ENCODE measurements around the gene TNNI3K. TPM values are rescaled to one million over a fixed set of nuclear protein-coding genes. Genes with fewer than 3 reads are reported as not detected.

The TNNI3K gene
- polyA plus RNA-seq, 1 donor (not counting 4 experiments of a cell fraction or from before 2014, with no cell fraction given), result 0.41 TPM

- H3K36me3 ChIP-seq (ENCODE audit: control insufficient read depth in 2 of 2, extremely low read depth in 1 of 2, insufficient read depth in 2 of 2, low read length in 2 of 2), result no peaks in the 10 kb centered on the region
- no peaks in the 10 kb centered on the region for H4K20me1 ChIP-seq (ENCODE audit: control insufficient read depth, extremely low read depth, insufficient read depth, low read length)
- no peak for FAIRE-seq
- H3K27ac ChIP-seq (ENCODE audit: control insufficient read depth, insufficient read depth, low read length), result no peak overlapping the region
- dilution Hi-C loops (cut with MboI; ENCODE audit: extremely low pct_ligation_motif_present, low sequenced_read_pairs), result no loop called here
- H3K9me1 ChIP-seq (ENCODE audit: control insufficient read depth, extremely low read depth, insufficient read depth, low read length), result no peaks in the 10 kb centered on the region
- H2AFZ ChIP-seq (ENCODE audit: control insufficient read depth, low read length), result no peak overlapping the region
- no peaks in the 10 kb centered on the region for H3K27me3 ChIP-seq (ENCODE audit: control insufficient read depth, extremely low read depth, insufficient read depth, low read length)
- no peaks in the 10 kb centered on the region for H3K79me2 ChIP-seq (ENCODE audit: control insufficient read depth, insufficient read depth, low read length)
- H3K4me2 ChIP-seq (ENCODE audit: control insufficient read depth, extremely low read depth, insufficient read depth, low read depth, low read length), result no peak overlapping the region
- no peak overlapping the region for H3K4me3 ChIP-seq (ENCODE audit: control insufficient read depth in 2 of 3, extremely low read depth in 1 of 3, insufficient read depth in 2 of 3, low read depth in 1 of 3, low read length in 3 of 3)
- TF ChIP-seq, protein P1, sequence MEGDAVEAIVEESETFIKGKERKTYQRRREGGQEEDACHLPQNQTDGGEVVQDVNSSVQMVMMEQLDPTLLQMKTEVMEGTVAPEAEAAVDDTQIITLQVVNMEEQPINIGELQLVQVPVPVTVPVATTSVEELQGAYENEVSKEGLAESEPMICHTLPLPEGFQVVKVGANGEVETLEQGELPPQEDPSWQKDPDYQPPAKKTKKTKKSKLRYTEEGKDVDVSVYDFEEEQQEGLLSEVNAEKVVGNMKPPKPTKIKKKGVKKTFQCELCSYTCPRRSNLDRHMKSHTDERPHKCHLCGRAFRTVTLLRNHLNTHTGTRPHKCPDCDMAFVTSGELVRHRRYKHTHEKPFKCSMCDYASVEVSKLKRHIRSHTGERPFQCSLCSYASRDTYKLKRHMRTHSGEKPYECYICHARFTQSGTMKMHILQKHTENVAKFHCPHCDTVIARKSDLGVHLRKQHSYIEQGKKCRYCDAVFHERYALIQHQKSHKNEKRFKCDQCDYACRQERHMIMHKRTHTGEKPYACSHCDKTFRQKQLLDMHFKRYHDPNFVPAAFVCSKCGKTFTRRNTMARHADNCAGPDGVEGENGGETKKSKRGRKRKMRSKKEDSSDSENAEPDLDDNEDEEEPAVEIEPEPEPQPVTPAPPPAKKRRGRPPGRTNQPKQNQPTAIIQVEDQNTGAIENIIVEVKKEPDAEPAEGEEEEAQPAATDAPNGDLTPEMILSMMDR (optimal IDR thresholded peaks at IDR 0.05 in 1 of 3, IDR thresholded peaks at IDR 0.05 in 1 of 3, conservative IDR thresholded peaks at IDR 0.05 in 1 of 3; ENCODE audit: extremely low read depth in 1 of 3, insufficient read depth in 2 of 3, low read length in 3 of 3), result no peak
- TF ChIP-seq EZH2 (IDR thresholded peaks at IDR 0.05; ENCODE audit: low read length), result no peak
- H3K9me3 ChIP-seq (ENCODE audit: control insufficient read depth, low read depth, low read length), result no peaks in the 10 kb centered on the region
- no peaks in the 10 kb centered on the region for H3K4me1 ChIP-seq (ENCODE audit: control insufficient read depth, extremely low read depth, insufficient read depth, low read length)
- no peak overlapping the region for H3K9ac ChIP-seq (ENCODE audit: control insufficient read depth, extremely low read depth, insufficient read depth, low read length)
- no peak for DNase-seq (ENCODE audit: low read depth, low spot score)
Observed at GRCh38 chr1:74356493-74356892, 121.3 kb downstream of the TNNI3K start.

GRCh38 chr1:74357150-74357549 is 122.0 kb downstream of the TNNI3K start:
- no peak overlapping the region for H3K4me2 ChIP-seq (ENCODE audit: control insufficient read depth, extremely low read depth, insufficient read depth, low read depth, low read length)
- H3K36me3 ChIP-seq (ENCODE audit: control insufficient read depth in 2 of 2, extremely low read depth in 1 of 2, insufficient read depth in 2 of 2, low read length in 2 of 2), result no peaks in the 10 kb centered on the region
- no peaks in the 10 kb centered on the region for H3K27me3 ChIP-seq (ENCODE audit: control insufficient read depth, extremely low read depth, insufficient read depth, low read length)
- H2AFZ ChIP-seq (ENCODE audit: control insufficient read depth, low read length), result no peak overlapping the region
- dilution Hi-C loops (cut with MboI; ENCODE audit: extremely low pct_ligation_motif_present, low sequenced_read_pairs), result no loop called here
- H3K4me3 ChIP-seq (ENCODE audit: control insufficient read depth in 2 of 3, extremely low read depth in 1 of 3, insufficient read depth in 2 of 3, low read depth in 1 of 3, low read length in 3 of 3), result no peak overlapping the region
- no peaks in the 10 kb centered on the region for H3K9me1 ChIP-seq (ENCODE audit: control insufficient read depth, extremely low read depth, insufficient read depth, low read length)
- DNase-seq (ENCODE audit: low read depth, low spot score) (no peak), FAIRE-seq (no peak)
- no peaks in the 10 kb centered on the region for H3K79me2 ChIP-seq (ENCODE audit: control insufficient read depth, insufficient read depth, low read length)
- no peaks in the 10 kb centered on the region for H3K4me1 ChIP-seq (ENCODE audit: control insufficient read depth, extremely low read depth, insufficient read depth, low read length)
- H4K20me1 ChIP-seq (ENCODE audit: control insufficient read depth, extremely low read depth, insufficient read depth, low read length), result no peaks in the 10 kb centered on the region
- TF ChIP-seq, protein P1 (optimal IDR thresholded peaks at IDR 0.05 in 1 of 3, IDR thresholded peaks at IDR 0.05 in 1 of 3, conservative IDR thresholded peaks at IDR 0.05 in 1 of 3; ENCODE audit: extremely low read depth in 1 of 3, insufficient read depth in 2 of 3, low read length in 3 of 3), result no peak
- no peak for TF ChIP-seq EZH2 (IDR thresholded peaks at IDR 0.05; ENCODE audit: low read length)
- no peaks in the 10 kb centered on the region for H3K9me3 ChIP-seq (ENCODE audit: control insufficient read depth, low read depth, low read length)
- no peak overlapping the region for H3K27ac ChIP-seq (ENCODE audit: control insufficient read depth, insufficient read depth, low read length)
- no peak overlapping the region for H3K9ac ChIP-seq (ENCODE audit: control insufficient read depth, extremely low read depth, insufficient read depth, low read length)
